Esophagus muscularis mucosa (tissue), 3 donors: Measurements from ENCODE around the gene CCNL2.

Experiments used
- EP300 ChIP-seq: sonication (generic); formaldehyde crosslinking; IDR thresholded peaks from one replicate; pipeline ENCODE4 v1.6.1; 2017; ENCODE audit warnings: antibody characterized with exemption
- TF ChIP-seq, protein P1 (sequence below), 3 experiments: fragments of 200-600 bp in 2 of 3; fragments of 450-650 bp in 1 of 3; sonication (generic) in 2 of 3; IDR thresholded peaks; one replicate each; pipeline ENCODE4 v1.5.1; 2017 to 2019; ENCODE audit warnings: antibody characterized with exemption in 3 of 3, mild to moderate bottlenecking in 2 of 3, moderate library complexity in 1 of 3

DNA sequence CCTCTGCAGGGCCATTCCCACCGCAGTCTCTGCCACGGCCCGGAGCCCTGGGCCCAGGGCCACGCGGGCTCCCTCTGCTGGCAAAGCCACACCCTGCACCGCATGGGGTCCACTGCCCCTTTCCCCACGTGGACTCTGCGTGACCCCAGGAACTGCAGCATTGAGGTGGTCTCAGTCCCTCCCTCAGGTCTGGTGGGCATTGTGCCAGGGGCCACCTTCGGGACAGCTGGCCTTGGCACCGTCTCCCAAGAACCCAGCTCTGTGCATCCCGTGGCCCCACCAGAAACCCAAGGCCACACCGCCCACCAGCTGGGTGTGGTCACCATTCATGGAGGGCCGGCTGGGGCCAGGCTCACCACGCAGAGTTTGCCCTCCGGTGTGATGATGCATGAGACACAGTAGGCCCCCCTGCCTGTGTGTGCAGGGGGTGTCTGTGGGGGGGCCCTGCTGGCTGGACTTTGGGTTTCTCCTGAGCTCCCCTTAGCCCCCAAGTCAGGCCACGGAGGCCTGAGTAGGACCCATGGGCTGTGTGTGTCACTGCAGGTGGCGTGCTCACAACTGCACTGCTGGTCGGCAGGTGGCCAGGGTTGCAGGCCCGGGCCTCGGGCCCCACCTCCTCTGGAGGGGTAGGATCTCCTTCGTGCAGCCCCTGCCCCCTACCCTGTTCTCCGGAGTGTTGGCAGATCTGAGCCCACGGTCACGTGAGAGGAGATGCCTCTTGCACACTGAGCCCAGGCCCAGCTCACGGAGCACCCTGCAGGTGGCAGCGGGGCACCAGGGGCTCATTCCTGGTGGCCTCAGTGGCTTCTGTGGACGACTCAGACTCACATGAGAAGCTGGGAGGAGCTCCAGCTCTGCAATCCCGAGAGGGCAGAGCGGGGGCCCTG is 42.1 kb upstream of the CCNL2 start:
- TF ChIP-seq, protein P1, sequence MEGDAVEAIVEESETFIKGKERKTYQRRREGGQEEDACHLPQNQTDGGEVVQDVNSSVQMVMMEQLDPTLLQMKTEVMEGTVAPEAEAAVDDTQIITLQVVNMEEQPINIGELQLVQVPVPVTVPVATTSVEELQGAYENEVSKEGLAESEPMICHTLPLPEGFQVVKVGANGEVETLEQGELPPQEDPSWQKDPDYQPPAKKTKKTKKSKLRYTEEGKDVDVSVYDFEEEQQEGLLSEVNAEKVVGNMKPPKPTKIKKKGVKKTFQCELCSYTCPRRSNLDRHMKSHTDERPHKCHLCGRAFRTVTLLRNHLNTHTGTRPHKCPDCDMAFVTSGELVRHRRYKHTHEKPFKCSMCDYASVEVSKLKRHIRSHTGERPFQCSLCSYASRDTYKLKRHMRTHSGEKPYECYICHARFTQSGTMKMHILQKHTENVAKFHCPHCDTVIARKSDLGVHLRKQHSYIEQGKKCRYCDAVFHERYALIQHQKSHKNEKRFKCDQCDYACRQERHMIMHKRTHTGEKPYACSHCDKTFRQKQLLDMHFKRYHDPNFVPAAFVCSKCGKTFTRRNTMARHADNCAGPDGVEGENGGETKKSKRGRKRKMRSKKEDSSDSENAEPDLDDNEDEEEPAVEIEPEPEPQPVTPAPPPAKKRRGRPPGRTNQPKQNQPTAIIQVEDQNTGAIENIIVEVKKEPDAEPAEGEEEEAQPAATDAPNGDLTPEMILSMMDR (IDR thresholded peaks at IDR 0.05), result peak; percentile 89 to 97 (median 94)
- TF ChIP-seq EP300, result no peak
